T-helper 17 cell (primary cell): Measurements from ENCODE around the gene IP6K3. TPM values are rescaled to one million over a fixed set of nuclear protein-coding genes. Genes with fewer than 3 reads are reported as not detected.

Experiments used
- ATAC-seq: fragments of 150-1000 bp; cut with Tn5 transposase; 2 replicates; pipeline ENCODE4 v1.10.0; 2021; ENCODE audit warnings: mild to moderate bottlenecking, moderate library complexity
- DNase-seq, 3 donors: peaks; one replicate each; pipeline versions ENCODE4 v3.0.0 to v3.0.0-alpha.2; 2020 to 2021
- H3K9me3 ChIP-seq: one replicate; pipeline ENCODE4 v1.7.0; 2013; ENCODE audit warnings: low read length, mild to moderate bottlenecking; ENCODE audit not compliant: control insufficient read depth, poor library complexity, severe bottlenecking
- H3K27ac Mint-ChIP-seq: one replicate; pipeline ENCODE4 v1.8.0; 2022; ENCODE audit warnings: mild to moderate bottlenecking, moderate library complexity, mixed read lengths
- H3K27me3 Mint-ChIP-seq: one replicate; pipeline ENCODE4 v1.8.0; 2022; ENCODE audit warnings: mixed read lengths
- H3K36me3 Mint-ChIP-seq: one replicate; pipeline ENCODE4 v1.8.0; 2022; ENCODE audit warnings: low read depth, mixed read lengths
- H3K4me1 Mint-ChIP-seq: one replicate; pipeline ENCODE4 v1.8.0; 2022; ENCODE audit warnings: mild to moderate bottlenecking, mixed read lengths
- H3K4me3 Mint-ChIP-seq: one replicate; pipeline ENCODE4 v1.8.0; 2022; ENCODE audit warnings: mild to moderate bottlenecking, moderate library complexity, mixed read lengths
- total RNA-seq, 4 donors: library from RNA in 2 of 4; stranded (reverse) in 2 of 4; gene quantifications; one replicate each; pipeline ENCODE4 v1.2.3 and lab custom pipeline; 2022 to 2026

The IP6K3 gene
- total RNA-seq, 2 donors from 2014 or later: not detected

DNA sequence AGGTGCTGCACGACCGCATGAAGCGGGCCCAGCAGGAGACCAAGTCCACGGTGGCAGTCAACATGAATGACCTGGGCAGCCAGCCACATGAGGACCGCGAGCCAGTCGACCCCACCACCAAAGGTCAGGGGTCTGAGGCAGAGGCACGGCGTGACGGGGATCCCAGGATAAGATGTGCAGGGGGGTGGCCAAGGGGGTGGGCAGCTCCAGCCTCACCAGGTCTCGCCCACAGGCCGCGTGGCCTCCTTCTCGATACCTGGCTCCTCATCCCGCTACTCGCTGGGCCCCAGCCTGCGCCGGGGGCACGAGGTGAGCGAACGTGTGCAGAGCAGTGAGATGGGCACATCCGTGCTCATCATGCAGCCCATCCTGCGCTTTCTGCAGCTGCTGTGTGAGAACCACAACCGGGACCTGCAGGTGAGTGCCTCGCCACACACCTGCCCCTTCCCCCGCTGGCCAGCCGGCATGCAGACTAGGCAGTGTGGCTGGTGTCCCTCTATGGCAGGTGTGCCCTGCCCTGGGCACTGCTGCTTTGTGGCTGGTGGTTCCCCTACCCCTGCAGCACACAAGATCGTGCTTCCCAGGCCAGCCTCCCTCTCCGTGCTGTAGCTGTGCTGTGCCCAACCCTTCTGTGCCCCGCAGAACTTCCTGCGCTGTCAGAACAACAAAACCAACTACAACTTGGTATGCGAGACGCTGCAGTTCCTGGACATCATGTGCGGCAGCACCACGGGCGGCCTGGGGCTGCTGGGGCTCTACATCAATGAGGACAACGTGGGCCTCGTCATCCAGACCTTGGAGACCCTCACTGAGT, 61.1 kb downstream of the IP6K3 start:
- no peak for ATAC-seq
- no peaks in the 10 kb centered on the region for H3K9me3 ChIP-seq
- Mint-ChIP-seq H3K4me1 (peaks cover 17% of the 10 kb centered on the region), H3K4me3 (no peak overlapping the region), H3K36me3 (peaks cover 19% of the 10 kb centered on the region), H3K27ac (no peak overlapping the region), H3K27me3 (no peaks in the 10 kb centered on the region)
- DNase-seq: no peak

DNA sequence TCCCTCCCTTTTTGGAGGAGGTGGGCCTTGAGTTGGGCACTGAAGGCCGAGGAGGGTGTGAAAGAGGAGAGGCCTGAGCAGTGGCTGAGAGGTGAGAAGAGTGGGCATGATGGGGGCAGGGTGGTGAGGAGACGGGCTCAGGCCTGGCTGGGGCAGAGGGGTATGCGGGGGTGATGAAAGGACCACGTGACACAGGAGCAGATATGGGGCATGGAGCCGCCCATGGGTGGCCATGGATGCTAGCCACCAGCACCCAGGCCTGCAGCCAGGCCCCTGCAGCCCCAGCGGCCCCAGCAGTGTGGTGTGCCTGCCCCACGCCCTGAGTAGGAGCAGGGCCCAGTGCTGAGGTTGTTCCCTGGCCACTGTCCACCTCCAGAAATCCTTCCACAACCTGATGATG, 61.7 kb downstream of the IP6K3 start:
- Mint-ChIP-seq H3K27ac (no peak overlapping the region), H3K4me1 (peaks cover 17% of the 10 kb centered on the region), H3K36me3 (peaks cover 19% of the 10 kb centered on the region), H3K27me3 (no peaks in the 10 kb centered on the region), H3K4me3 (no peak overlapping the region)
- no peak for DNase-seq
- H3K9me3 ChIP-seq: no peaks in the 10 kb centered on the region
- ATAC-seq: no peak

DNA sequence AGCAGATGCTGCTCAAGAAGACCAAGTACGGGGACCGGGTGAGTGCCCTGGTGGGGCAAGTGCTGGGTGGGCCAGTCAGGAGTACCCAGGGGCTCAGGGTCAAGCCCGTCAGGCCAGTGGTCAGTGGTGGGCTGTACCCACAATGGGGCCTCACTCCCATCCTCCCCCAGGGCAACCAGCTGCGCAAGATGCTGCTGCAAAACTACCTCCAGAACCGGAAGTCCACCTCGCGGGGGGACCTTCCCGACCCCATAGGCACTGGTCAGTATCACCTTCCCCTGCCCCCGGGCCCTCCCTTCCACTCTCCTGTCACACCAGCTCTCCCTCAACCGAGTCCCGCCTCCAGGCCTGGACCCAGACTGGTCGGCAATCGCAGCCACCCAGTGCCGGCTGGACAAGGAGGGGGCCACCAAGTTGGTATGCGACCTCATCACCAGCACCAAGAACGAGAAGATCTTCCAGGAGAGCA, 62.2 kb downstream of the IP6K3 start:
- H3K9me3 ChIP-seq: no peaks in the 10 kb centered on the region
- no peak for DNase-seq
- H3K27me3 Mint-ChIP-seq: no peaks in the 10 kb centered on the region
- peaks cover 17% of the 10 kb centered on the region for H3K4me1 Mint-ChIP-seq
- no peak overlapping the region for H3K4me3 Mint-ChIP-seq
- ATAC-seq: no peak
- peaks cover 21% of the 10 kb centered on the region for H3K36me3 Mint-ChIP-seq
- no peak overlapping the region for H3K27ac Mint-ChIP-seq

DNA sequence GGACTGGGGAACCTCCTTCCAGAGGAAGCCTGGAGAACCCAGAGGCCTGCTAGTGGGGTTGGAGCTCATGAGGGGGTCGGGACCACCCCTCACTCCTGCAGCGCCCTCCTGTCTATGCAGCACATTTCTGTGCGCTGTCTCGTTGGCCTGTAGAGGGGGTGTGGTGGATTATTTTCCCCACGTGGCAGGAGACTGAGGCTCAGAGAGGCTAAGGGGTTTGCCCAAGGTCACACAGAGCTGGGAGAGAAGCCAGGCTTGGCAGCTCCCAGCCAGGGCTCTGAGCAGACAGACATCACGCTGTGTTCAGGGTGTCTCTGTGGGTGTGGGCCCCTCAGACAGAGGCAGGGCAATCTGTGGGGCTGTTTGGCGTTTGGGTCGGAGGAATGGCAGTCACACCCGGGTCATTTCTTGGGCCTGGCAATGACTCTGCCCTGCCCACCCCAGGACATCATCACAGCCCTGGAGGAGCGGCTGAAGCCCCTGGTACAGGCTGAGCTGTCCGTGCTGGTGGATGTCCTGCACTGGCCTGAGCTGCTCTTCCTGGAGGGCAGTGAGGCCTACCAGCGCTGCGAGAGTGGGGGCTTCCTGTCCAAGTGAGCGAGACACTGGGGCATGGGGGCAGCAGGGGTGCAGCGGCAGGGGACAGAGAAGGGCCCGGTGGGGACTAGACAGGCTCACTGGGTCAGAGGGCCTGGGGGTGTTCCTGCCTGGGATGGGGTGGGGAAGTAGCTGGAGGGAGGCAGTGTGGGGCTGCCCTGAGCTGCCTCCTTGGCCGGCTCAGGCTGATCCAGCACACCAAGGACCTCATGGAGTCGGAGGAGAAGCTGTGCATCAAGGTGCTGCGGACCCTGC, 62.9 kb downstream of the IP6K3 start:
- peaks cover 13% of the 10 kb centered on the region for H3K4me1 Mint-ChIP-seq
- peak overlapping the region; percentile 43 for H3K27ac Mint-ChIP-seq
- no peaks in the 10 kb centered on the region for H3K27me3 Mint-ChIP-seq
- H3K36me3 Mint-ChIP-seq: peaks cover 20% of the 10 kb centered on the region
- no peak overlapping the region for H3K4me3 Mint-ChIP-seq
- H3K9me3 ChIP-seq: no peaks in the 10 kb centered on the region
- DNase-seq (no peak), ATAC-seq (peak; percentile 63)

DNA sequence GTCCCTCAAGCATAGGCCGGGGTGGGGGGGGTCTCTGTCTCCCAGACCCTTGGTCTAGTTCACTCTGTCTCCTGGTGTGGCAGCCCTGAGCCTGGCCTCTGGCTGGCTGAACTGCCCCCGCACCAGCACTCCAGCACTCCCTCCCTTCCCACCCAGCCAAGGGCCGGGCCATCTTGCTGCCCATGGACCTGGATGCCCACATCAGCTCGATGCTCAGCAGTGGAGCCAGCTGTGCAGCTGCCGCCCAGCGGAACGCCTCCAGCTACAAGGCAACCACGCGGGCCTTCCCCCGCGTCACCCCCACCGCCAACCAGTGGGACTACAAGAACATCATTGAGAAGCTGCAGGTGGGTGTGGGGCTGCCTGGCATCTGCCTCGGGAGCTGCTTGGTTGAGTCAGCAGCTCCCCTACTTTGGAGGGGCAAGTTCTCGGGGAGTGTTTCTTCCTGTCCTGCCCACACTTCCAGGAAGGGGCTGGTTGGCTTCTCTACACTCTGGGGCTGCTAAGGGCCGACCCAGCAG, 63.6 kb downstream of the IP6K3 start:
- no peaks in the 10 kb centered on the region for H3K9me3 ChIP-seq
- DNase-seq: peak in 2 of 3 donors; percentile 38 to 41
- Mint-ChIP-seq H3K36me3 (peaks cover 20% of the 10 kb centered on the region), H3K27ac (peak overlapping the region; percentile 43), H3K4me1 (peaks cover 13% of the 10 kb centered on the region), H3K27me3 (no peaks in the 10 kb centered on the region), H3K4me3 (no peak overlapping the region)
- ATAC-seq: peak; percentile 87

DNA sequence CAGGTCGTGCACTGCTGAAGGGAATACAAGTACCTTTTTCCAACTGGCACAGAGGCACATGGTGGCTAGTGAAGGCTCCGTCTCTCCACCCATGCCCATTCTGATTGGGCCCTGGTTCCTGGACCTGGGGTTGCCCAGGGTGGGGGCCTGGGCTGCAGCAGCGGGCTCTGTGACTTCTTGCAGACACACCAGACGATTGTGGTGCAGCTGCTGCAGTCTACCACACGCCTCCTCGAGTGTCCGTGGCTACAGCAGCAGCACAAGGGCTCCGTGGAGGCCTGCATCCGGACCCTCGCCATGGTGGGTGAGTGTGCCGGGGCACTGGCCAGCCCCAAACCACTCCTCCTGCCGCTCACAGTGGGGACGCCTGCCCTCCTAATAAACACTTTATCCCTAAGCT, 64.4 kb downstream of the IP6K3 start:
- peaks cover 25% of the 10 kb centered on the region for H3K36me3 Mint-ChIP-seq
- no peak overlapping the region for H3K27ac Mint-ChIP-seq
- ATAC-seq (no peak), DNase-seq (no peak)
- no peaks in the 10 kb centered on the region for H3K27me3 Mint-ChIP-seq
- no peaks in the 10 kb centered on the region for H3K9me3 ChIP-seq
- peak overlapping the region; percentile 52 for H3K4me3 Mint-ChIP-seq
- H3K4me1 Mint-ChIP-seq: peaks cover 13% of the 10 kb centered on the region

DNA sequence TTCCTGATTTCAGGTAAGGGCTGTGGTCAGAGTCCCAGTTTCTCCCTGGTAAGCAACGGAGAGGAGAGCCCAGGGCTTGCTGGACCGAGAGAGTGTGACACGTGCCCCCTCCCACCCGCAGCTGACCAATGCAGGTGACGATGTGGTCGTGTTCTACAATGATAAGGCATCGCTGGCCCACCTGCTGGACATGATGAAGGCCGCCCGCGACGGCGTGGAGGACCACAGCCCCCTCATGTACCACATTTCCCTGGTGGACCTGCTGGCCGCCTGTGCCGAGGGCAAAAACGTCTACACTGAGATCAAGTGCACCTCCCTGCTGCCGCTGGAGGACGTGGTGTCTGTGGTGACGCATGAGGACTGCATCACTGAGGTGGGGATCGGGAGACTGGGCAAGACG, 66.9 kb downstream of the IP6K3 start:
- ATAC-seq: no peak

DNA sequence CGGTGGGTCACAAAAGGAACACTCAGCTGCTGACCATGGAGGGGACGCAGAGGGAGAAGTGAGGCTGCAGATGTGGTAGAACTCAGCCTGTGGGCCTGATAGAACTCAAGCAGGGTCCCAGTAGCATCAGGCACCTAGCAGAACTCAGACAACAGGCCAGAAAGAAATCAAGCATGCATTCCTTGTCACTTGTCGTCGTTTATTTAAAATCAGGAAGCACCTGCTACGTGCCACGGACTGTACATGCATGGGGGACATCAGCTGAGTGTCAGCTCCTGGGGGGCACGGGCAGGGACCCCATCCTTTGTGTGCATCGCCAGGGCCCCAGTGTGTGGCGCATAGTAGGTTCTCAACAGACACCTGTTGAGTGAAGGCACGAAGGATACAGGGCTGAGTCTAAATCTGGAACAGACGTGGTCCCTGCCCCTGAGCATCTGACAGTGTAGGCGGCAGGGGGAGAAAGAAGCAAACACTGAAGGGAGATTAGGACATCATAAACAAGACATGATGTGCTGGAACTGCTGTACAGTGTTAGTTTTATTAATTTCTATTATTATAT, 67.7 kb downstream of the IP6K3 start:
- H3K36me3 Mint-ChIP-seq: peaks cover 15% of the 10 kb centered on the region
- H3K9me3 ChIP-seq: no peaks in the 10 kb centered on the region
- H3K27ac Mint-ChIP-seq: no peak overlapping the region
- DNase-seq: no peak
- no peaks in the 10 kb centered on the region for H3K27me3 Mint-ChIP-seq
- no peak for ATAC-seq
- no peak overlapping the region for H3K4me3 Mint-ChIP-seq
- peaks cover 11% of the 10 kb centered on the region for H3K4me1 Mint-ChIP-seq

More for the DNA sequence above, 66.9 kb downstream of the IP6K3 start:
- no peaks in the 10 kb centered on the region for H3K27me3 Mint-ChIP-seq
- no peak overlapping the region for H3K27ac Mint-ChIP-seq
- peaks cover 11% of the 10 kb centered on the region for H3K4me1 Mint-ChIP-seq
- H3K4me3 Mint-ChIP-seq: no peak overlapping the region
- peaks cover 15% of the 10 kb centered on the region for H3K36me3 Mint-ChIP-seq
- DNase-seq: no peak
- no peaks in the 10 kb centered on the region for H3K9me3 ChIP-seq

DNA sequence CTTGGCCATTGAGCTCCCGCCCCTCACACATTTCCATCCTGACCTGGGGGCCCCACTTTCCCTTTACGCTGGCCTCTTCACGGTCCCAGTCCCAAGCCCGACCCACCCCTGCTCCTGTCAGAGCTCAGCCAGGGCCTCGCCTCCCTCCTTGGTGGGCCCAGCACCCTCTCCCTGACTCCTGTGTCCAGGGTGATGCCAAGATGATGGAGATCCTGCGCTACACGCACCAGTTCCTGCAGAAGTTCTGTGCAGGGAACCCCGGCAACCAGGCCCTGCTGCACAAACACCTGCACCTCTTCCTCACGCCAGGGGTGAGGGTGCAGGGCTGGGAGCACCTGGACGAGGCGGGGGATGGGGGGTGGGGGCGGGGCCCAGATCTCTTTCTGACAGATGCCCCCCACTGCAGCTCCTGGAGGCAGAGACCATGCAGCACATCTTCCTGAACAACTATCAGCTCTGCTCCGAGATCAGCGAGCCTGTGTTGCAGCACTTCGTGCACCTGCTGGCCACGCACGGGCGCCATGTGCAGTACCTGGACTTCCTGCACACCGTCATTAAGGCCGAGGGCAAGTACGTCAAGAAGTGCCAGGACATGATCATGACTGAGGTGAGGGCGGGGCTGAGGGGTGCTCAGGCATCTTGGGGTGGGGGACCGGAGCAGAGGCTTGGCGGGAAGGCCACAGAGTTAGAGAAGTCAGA, 68.3 kb downstream of the IP6K3 start:
- H3K4me3 Mint-ChIP-seq: no peak overlapping the region
- no peaks in the 10 kb centered on the region for H3K9me3 ChIP-seq
- no peak overlapping the region for H3K27ac Mint-ChIP-seq
- ATAC-seq (no peak), DNase-seq (no peak)
- H3K27me3 Mint-ChIP-seq: no peaks in the 10 kb centered on the region
- peaks cover 15% of the 10 kb centered on the region for H3K36me3 Mint-ChIP-seq
- peaks cover 7% of the 10 kb centered on the region for H3K4me1 Mint-ChIP-seq

DNA sequence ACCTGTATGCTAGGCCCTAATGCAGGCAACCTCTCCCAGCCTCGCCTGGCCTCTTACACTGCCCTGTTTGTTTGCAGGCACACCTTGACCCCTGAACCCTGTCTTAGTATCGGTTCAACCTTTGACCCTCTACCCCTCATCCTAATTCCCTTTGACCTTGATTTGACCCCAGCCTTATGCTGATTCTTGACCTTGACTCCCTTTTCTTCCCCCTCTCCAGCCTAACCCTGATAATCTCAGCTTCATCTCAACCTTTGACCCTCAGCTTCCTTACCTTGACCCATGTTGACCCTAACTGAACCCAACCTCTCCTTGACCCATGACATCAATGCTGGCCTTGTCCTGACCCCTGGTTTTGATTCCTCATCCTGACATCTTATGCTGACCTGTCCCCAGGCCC, 69.0 kb downstream of the IP6K3 start:
- Mint-ChIP-seq H3K36me3 (peaks cover 15% of the 10 kb centered on the region), H3K27me3 (no peaks in the 10 kb centered on the region), H3K4me1 (peaks cover 1% of the 10 kb centered on the region), H3K4me3 (no peak overlapping the region), H3K27ac (peak overlapping the region; percentile 39)
- no peak for DNase-seq
- no peak for ATAC-seq
- H3K9me3 ChIP-seq: no peaks in the 10 kb centered on the region

DNA sequence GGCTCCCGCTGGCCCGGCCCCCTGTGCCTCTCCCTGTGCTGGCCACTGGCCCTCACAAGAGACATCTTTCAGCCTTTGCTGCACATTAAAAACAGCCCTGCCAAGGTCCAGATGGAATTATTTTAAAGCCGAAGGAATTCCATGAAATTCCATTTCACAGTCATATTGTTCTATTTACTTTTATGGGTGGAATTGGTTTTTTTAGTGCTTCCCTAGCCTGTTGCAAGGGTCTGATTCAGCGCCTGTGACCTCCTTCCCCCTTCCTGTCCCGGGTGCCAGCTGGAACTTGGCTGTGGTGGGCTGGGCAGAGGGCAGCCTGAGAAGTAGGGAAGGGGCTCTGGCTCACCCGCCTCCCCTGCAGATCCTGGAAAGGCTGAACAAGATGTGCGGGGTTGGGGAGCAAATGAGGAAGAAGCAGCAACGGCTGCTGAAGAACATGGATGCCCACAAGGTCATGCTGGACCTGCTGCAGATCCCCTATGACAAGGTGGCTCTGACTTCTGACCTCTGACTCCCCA, 69.5 kb downstream of the IP6K3 start:
- ATAC-seq (no peak), DNase-seq (no peak)
- H3K27me3 Mint-ChIP-seq: no peaks in the 10 kb centered on the region
- no peak overlapping the region for H3K4me3 Mint-ChIP-seq
- peak overlapping the region; percentile 39 for H3K27ac Mint-ChIP-seq
- H3K4me1 Mint-ChIP-seq: no peaks in the 10 kb centered on the region
- H3K36me3 Mint-ChIP-seq: peaks cover 15% of the 10 kb centered on the region
- no peaks in the 10 kb centered on the region for H3K9me3 ChIP-seq

DNA sequence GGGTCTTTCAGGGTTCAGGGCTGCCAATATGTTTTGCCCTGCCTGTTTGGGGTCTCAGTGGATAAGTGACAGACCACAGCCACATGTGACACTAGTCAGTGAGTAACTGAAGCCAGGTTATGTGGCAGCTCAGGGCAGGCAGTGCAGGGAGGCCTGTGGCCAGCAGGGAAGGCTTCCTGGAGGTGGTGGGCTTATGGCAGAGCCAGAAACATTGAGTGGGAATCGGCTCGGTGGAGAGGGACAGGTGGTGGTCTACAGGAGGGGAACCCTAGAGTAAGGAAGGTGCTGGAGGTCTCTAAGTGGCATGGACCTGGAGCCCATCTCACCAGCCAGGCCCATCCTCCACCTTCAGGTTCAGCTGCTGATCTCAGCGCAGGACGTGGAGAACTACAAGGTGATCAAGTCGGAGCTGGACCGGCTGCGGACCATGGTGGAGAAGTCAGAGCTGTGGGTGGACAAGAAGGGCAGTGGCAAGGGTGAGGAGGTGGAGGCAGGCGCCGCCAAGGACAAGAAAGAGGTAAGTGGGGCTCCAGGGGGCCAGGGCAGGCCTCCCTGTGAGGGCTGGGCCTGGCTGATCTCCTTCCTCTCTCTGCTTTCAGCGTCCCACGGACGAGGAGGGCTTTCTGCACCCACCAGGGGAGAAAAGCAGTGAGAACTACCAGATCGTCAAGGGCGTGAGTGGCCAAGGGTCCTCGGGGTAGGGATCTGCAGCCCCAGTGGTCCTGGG, 70.1 kb downstream of the IP6K3 start:
- Mint-ChIP-seq H3K36me3 (peaks cover 15% of the 10 kb centered on the region), H3K4me1 (no peaks in the 10 kb centered on the region), H3K27me3 (no peaks in the 10 kb centered on the region), H3K27ac (no peak overlapping the region), H3K4me3 (peak overlapping the region; percentile 28)
- ATAC-seq: no peak
- DNase-seq: no peak
- H3K9me3 ChIP-seq: no peaks in the 10 kb centered on the region
